ENCODE results near the gene MEAF6.
"Not testable (repeated sequence)": the region's sequence is repeated elsewhere in the genome, so short reads cannot be mapped to it uniquely, and the experiment has no call there.

The MEAF6 gene

GRCh38 chr1:37545019-37545418, 30.5 kb upstream of the MEAF6 start:
- H3K4me3 ChIP-seq (replicated peaks in 1 of 2; ENCODE audit: low read depth in 2 of 2, low read length in 2 of 2) = no peak overlapping the region
- TF ChIP-seq, protein P1, sequence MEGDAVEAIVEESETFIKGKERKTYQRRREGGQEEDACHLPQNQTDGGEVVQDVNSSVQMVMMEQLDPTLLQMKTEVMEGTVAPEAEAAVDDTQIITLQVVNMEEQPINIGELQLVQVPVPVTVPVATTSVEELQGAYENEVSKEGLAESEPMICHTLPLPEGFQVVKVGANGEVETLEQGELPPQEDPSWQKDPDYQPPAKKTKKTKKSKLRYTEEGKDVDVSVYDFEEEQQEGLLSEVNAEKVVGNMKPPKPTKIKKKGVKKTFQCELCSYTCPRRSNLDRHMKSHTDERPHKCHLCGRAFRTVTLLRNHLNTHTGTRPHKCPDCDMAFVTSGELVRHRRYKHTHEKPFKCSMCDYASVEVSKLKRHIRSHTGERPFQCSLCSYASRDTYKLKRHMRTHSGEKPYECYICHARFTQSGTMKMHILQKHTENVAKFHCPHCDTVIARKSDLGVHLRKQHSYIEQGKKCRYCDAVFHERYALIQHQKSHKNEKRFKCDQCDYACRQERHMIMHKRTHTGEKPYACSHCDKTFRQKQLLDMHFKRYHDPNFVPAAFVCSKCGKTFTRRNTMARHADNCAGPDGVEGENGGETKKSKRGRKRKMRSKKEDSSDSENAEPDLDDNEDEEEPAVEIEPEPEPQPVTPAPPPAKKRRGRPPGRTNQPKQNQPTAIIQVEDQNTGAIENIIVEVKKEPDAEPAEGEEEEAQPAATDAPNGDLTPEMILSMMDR (IDR thresholded peaks at IDR 0.05; ENCODE audit: low read depth, low read length) = no peak
- DNase-seq (ENCODE audit: low read depth in 2 of 2) = no peak

DNA sequence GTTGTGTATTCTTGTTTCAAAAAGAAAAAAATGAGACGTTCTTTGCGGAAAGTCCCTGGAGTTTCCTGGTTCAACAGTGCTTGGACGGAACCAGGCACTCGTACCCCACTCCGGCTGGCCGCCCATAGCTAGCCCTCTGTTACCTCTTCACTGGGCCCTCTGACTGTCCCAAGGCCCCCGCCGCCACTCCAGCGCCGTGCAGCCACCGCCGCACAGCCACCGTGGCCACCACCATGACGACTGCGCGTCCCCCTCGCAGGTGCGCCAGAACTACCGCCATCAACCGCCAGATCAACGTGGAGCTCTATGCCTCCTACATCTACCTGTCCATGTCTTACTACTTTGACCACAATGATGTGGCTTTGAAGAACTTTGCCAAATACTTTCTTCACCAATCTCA, 30.0 kb upstream of the MEAF6 start:
- TF ChIP-seq, protein P1 (IDR thresholded peaks at IDR 0.05; ENCODE audit: low read depth, low read length) = no peak
- no peak for DNase-seq (ENCODE audit: low read depth in 2 of 2)

GRCh38 chr1:37540036-37540785, 25.6 kb upstream of the MEAF6 start:
- no peak overlapping the region for H3K4me3 ChIP-seq (replicated peaks in 1 of 2; ENCODE audit: low read depth in 2 of 2, low read length in 2 of 2)
- no peak for DNase-seq (ENCODE audit: low read depth in 2 of 2)
- TF ChIP-seq, protein P1 (IDR thresholded peaks at IDR 0.05; ENCODE audit: low read depth, low read length) = no peak

More for the DNA sequence above, 30.0 kb upstream of the MEAF6 start:
- H3K4me3 ChIP-seq (replicated peaks in 1 of 2; ENCODE audit: low read depth in 2 of 2, low read length in 2 of 2) = no peak overlapping the region

DNA sequence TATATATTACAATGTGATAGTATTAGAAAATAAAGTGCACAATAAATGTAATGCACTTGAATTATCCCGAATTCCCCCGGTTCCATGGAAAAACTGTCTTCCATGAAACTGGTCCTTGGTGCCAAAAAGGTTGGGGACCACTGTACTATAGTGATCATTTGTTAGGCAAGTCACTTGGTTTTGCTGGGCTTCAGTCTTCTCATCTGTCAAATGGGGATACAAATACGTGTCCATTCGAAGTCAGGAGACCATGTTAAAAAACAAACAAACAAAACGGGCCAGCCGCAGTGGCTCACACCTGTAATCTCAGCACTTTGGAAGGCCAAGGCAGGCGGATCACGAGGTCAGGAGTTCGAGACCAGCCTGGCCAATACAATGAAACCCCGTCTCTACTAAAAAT, 24.6 kb upstream of the MEAF6 start:
- not testable (repeated sequence) for H3K4me3 ChIP-seq (replicated peaks in 1 of 2; ENCODE audit: low read depth in 2 of 2, low read length in 2 of 2)

GRCh38 chr1:37537378-37537777, 22.8 kb upstream of the MEAF6 start:
- TF ChIP-seq, protein P1 (IDR thresholded peaks at IDR 0.05; ENCODE audit: low read depth, low read length) = no peak
- peak; percentile 38 to 88 for DNase-seq (ENCODE audit: low read depth in 2 of 2)
- H3K4me3 ChIP-seq (replicated peaks in 1 of 2; ENCODE audit: low read depth in 2 of 2, low read length in 2 of 2) = no peak overlapping the region

More for the DNA sequence above, 24.6 kb upstream of the MEAF6 start:
- DNase-seq (ENCODE audit: low read depth in 2 of 2) = not testable (repeated sequence)

GRCh38 chr1:37533317-37534093, 18.9 kb upstream of the MEAF6 start:
- H3K4me3 ChIP-seq (replicated peaks in 1 of 2; ENCODE audit: low read depth in 2 of 2, low read length in 2 of 2) = no peak overlapping the region
- DNase-seq (ENCODE audit: low read depth in 2 of 2) = no peak
- TF ChIP-seq, protein P1 (IDR thresholded peaks at IDR 0.05; ENCODE audit: low read depth, low read length) = no peak

DNA sequence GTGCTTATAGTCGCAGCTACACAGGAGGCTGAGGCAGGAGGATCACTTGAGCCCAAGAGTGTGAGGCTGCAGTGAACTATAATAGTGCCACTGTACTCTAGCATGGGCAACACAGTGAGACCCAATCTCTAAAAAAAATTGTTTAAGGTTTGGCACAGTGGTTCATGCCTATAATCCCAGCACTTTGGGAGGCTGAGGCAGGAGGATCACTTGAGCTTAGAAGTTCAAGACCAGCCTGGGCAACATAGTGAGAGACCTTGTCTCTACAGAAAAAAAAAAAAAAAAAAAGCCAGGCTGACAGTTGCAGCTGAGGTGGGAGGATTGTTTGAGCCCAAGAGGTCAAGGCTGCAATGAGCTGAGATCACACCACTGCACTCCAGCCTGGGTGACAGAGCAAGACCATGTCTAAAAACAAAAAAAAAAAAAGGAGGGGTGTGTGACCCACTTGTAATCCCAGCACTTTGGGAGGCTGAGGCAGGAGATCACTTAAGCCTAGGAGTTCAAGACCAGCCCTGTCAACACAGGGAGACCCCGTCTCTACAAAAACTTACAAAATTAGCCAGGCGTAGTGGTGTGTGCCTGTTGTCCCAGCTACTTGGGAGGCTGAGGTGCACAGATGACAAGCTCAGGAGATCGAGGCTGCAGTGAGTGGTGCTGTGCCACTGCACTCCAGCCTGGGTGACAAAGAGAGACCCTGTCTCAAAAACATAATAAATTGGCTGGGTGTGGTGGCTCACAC, 18.0 kb upstream of the MEAF6 start:
- not testable (repeated sequence) for H3K4me3 ChIP-seq (replicated peaks in 1 of 2; ENCODE audit: low read depth in 2 of 2, low read length in 2 of 2); DNase-seq (ENCODE audit: low read depth in 2 of 2)

DNA sequence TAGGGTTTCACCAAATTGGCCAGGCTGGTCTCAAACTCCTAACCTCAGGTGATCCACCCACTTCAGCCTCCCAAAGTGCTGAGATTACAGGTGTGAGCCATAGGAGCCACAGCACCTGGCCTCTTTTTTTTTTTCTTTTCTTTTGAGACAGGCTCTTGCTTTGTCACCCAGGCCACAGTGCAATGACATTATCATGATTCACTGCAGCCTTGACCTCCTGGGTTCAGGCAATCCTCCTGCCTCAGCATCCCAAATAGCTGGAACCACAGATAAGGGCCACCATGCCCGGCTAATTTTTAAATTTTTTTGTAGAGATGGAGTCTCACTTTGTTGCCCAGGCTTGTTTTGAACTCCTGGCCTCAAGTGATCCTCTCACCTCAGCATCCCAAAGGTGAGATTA, 15.3 kb upstream of the MEAF6 start:
- not testable (repeated sequence) for H3K4me3 ChIP-seq (replicated peaks in 1 of 2; ENCODE audit: low read depth in 2 of 2, low read length in 2 of 2); DNase-seq (ENCODE audit: low read depth in 2 of 2)
